BLaER1 (cell line): ENCODE results near the gene DRC3.

Experiments used
- H3K27ac ChIP-seq: shearing (Covaris generic); formaldehyde crosslinking; 2 replicates; pipeline ENCODE4 v1.8.1; 2022
- H3K27me3 ChIP-seq: shearing (Covaris generic); formaldehyde crosslinking; 2 replicates; pipeline ENCODE4 v1.8.1; 2022
- H3K36me3 ChIP-seq: shearing (Covaris generic); formaldehyde crosslinking; 2 replicates; pipeline ENCODE4 v1.8.1; 2022
- H3K4me1 ChIP-seq: shearing (Covaris generic); formaldehyde crosslinking; 2 replicates; pipeline ENCODE4 v1.8.1; 2022
- H3K4me2 ChIP-seq: shearing (Covaris generic); formaldehyde crosslinking; 2 replicates; pipeline ENCODE4 v1.8.1; 2022
- H3K4me3 ChIP-seq: shearing (Covaris generic); formaldehyde crosslinking; 2 replicates; pipeline ENCODE4 v1.8.1; 2022
- H3K9ac ChIP-seq: shearing (Covaris generic); formaldehyde crosslinking; 2 replicates; pipeline ENCODE4 v1.8.1; 2022
- H3K9me3 ChIP-seq: shearing (Covaris generic); formaldehyde crosslinking; 2 replicates; pipeline ENCODE4 v1.8.1; 2022
- H4K20me1 ChIP-seq: shearing (Covaris generic); formaldehyde crosslinking; 2 replicates; pipeline ENCODE4 v1.8.1; 2022
- Cebpa-rat ChIP-seq: shearing (Covaris generic); IDR thresholded peaks from 2 replicates; pipeline ENCODE4 v1.8.1; 2022

DRC3 gene

DNA sequence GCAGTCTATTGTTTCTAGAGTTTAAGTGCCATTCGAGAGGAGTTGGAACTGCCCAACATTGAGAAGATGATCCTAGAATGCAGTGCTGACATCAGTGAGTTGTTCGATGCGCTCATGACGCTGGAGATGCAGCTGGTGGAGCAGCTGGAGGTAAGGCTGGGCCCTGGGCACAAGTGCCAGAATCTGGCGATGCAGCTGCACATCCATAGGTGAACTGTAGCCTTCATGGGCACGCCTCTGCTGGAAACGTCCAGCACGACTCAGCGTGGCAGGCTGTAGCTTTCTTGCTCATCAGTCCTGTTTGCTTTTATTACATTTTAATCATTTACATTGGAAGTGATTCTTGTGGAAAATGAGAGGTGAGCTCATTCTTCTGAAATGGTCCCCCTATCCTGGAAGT, 31.7 kb downstream of the DRC3 start:
- H4K20me1 ChIP-seq = no peaks in the 10 kb centered on the region
- H3K4me2 ChIP-seq = peak overlapping the region; percentile 66; the same call in 1 of the 2 replicates
- no peaks in the 10 kb centered on the region for H3K27me3 ChIP-seq
- H3K4me1 ChIP-seq = peaks cover 45% of the 10 kb centered on the region
- H3K27ac ChIP-seq = no peak overlapping the region
- H3K9ac ChIP-seq = no peak overlapping the region
- peaks cover 22% of the 10 kb centered on the region for H3K36me3 ChIP-seq
- no peak for TF ChIP-seq Cebpa-rat
- H3K9me3 ChIP-seq = no peaks in the 10 kb centered on the region
- no peak overlapping the region for H3K4me3 ChIP-seq

- H3K27ac ChIP-seq = no peak overlapping the region
- no peaks in the 10 kb centered on the region for H3K9me3 ChIP-seq
- peaks cover 39% of the 10 kb centered on the region for H3K4me1 ChIP-seq
- no peaks in the 10 kb centered on the region for H4K20me1 ChIP-seq
- H3K9ac ChIP-seq = no peak overlapping the region
- no peak overlapping the region for H3K4me2 ChIP-seq
- H3K36me3 ChIP-seq = peaks cover 26% of the 10 kb centered on the region
- no peak for TF ChIP-seq Cebpa-rat
- no peaks in the 10 kb centered on the region for H3K27me3 ChIP-seq
- H3K4me3 ChIP-seq = no peak overlapping the region
Measured at GRCh38 chr17:18004884-18005305, 32.2 kb downstream of the DRC3 start.

DNA sequence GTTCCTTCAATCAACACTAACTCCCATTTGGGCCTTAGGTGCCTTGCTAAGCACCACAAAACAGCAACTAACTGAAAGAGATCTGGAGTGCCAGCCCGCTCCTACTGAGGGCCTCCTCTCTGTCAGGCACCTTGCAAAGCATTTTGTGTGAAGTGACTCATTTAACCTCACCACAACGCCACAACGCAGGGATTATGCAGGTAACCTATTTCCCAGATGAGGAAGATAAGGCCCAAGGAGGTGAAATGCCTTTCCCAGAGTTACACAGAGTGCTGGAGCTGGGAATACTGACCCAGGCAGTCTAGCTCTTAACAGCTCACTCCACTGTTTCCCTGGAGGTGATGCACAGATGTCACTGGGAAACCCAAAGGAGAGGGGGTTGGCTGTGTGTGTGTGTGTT, 32.8 kb downstream of the DRC3 start:
- Histone ChIP-seq H4K20me1 (no peaks in the 10 kb centered on the region), H3K27ac (no peak overlapping the region), H3K4me2 (no peak overlapping the region), H3K9ac (no peak overlapping the region), H3K9me3 (no peaks in the 10 kb centered on the region), H3K27me3 (no peaks in the 10 kb centered on the region), H3K36me3 (peaks cover 32% of the 10 kb centered on the region), H3K4me1 (peaks cover 37% of the 10 kb centered on the region), H3K4me3 (no peak overlapping the region)
- TF ChIP-seq Cebpa-rat = no peak

GRCh38 chr17:18006495-18007239, 34.0 kb downstream of the DRC3 start:
- peak overlapping the region; percentile 26 for H3K4me2 ChIP-seq
- no peaks in the 10 kb centered on the region for H3K9me3 ChIP-seq
- no peak for TF ChIP-seq Cebpa-rat
- H3K4me3 ChIP-seq = no peak overlapping the region
- H3K36me3 ChIP-seq = peaks cover 42% of the 10 kb centered on the region
- H4K20me1 ChIP-seq = no peaks in the 10 kb centered on the region
- peaks cover 37% of the 10 kb centered on the region for H3K4me1 ChIP-seq
- H3K27me3 ChIP-seq = no peaks in the 10 kb centered on the region
- H3K9ac ChIP-seq = no peak overlapping the region
- no peak overlapping the region for H3K27ac ChIP-seq

DNA sequence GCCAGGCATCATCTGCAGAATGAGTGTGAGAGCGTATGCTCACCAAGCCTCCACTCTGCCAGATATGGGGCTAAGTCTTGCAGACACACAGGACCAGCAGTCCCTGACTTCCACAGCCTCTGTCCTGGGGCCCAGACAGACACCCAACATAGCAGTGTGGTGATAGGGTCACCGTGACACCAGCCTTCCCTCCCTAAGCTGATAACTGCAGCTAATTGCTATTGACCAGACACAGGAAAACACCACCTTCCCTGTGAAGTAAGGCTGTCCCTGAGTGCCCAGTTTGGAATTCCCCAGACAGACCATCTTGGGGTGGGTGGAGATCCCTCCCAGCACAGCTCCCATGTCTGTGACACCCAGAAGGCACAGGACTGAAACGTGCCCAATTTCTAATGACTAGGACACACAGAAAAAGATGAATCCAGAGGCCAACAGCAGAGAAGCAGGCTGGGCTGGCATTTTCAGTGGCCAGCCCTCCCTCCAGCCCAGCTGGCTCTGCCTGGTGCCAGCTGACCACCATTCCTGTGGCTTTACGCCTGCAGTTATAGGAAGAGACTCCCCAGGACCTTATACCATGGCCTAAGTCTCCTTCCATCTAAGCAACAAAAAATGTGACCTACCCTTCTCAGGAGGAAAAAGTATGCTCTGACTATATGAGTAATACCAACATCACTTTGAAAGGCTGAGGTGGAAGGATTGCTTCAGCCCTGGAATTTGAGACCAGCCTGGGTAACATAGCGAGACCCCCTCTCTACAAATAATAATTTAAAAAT, 36.0 kb downstream of the DRC3 start:
- Histone ChIP-seq H3K9ac (no peak overlapping the region), H3K4me3 (no peak overlapping the region), H3K27me3 (no peaks in the 10 kb centered on the region), H3K36me3 (peaks cover 44% of the 10 kb centered on the region), H3K9me3 (no peaks in the 10 kb centered on the region), H3K4me2 (no peak overlapping the region), H3K27ac (no peak overlapping the region), H4K20me1 (no peaks in the 10 kb centered on the region), H3K4me1 (peaks cover 17% of the 10 kb centered on the region)
- TF ChIP-seq Cebpa-rat = no peak

GRCh38 chr17:18009609-18010420, 37.2 kb downstream of the DRC3 start:
- H3K4me2 ChIP-seq = no peak overlapping the region
- no peaks in the 10 kb centered on the region for H4K20me1 ChIP-seq
- no peak for TF ChIP-seq Cebpa-rat
- H3K36me3 ChIP-seq = peaks cover 44% of the 10 kb centered on the region
- no peak overlapping the region for H3K27ac ChIP-seq
- no peak overlapping the region for H3K9ac ChIP-seq
- H3K27me3 ChIP-seq = no peaks in the 10 kb centered on the region
- H3K4me1 ChIP-seq = peaks cover 14% of the 10 kb centered on the region
- H3K9me3 ChIP-seq = no peaks in the 10 kb centered on the region
- no peak overlapping the region for H3K4me3 ChIP-seq

- Histone ChIP-seq H4K20me1 (no peaks in the 10 kb centered on the region), H3K36me3 (peaks cover 42% of the 10 kb centered on the region), H3K27me3 (no peaks in the 10 kb centered on the region), H3K9ac (no peak overlapping the region), H3K4me2 (no peak overlapping the region), H3K9me3 (no peaks in the 10 kb centered on the region), H3K4me3 (no peak overlapping the region), H3K27ac (no peak overlapping the region), H3K4me1 (peaks cover 27% of the 10 kb centered on the region)
- no peak for TF ChIP-seq Cebpa-rat
Measured at GRCh38 chr17:18011286-18011685, 38.6 kb downstream of the DRC3 start.

DNA sequence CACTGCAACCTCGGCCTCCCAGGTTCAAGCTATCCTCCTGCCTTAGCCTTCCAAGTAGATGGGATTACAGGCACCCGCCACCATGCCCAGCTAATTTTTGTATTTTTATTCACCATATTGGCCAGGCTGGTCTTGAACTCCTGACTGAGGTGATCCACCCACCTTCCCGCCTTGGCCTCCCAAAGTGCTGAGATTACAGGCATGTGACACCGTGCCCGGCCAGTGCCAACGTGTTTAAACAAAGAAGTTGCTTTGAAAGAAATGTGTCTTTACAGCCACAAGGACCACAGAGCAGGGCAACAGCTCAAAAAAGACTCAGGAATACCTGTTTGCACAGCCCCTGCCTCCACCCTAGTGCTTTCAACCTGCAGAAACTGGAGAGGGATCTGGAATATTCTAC, 41.3 kb downstream of the DRC3 start:
- Histone ChIP-seq H3K4me3 (no peak overlapping the region), H3K27ac (no peak overlapping the region), H3K4me2 (no peak overlapping the region), H3K9ac (no peak overlapping the region), H4K20me1 (peaks cover 12% of the 10 kb centered on the region), H3K36me3 (peaks cover 24% of the 10 kb centered on the region), H3K27me3 (no peaks in the 10 kb centered on the region), H3K4me1 (peaks cover 45% of the 10 kb centered on the region), H3K9me3 (no peaks in the 10 kb centered on the region)
- no peak for TF ChIP-seq Cebpa-rat

GRCh38 chr17:18015593-18015992, 42.9 kb downstream of the DRC3 start:
- no peak for TF ChIP-seq Cebpa-rat
- peak overlapping the region; percentile 66 for H3K4me2 ChIP-seq
- no peak overlapping the region for H3K4me3 ChIP-seq
- H3K36me3 ChIP-seq = peaks cover 16% of the 10 kb centered on the region
- peak overlapping the region; percentile 39 for H3K27ac ChIP-seq
- peaks cover 56% of the 10 kb centered on the region for H3K4me1 ChIP-seq
- H4K20me1 ChIP-seq = peaks cover 12% of the 10 kb centered on the region
- no peaks in the 10 kb centered on the region for H3K27me3 ChIP-seq
- H3K9me3 ChIP-seq = no peaks in the 10 kb centered on the region
- no peak overlapping the region; the same call in 1 of the 2 replicates for H3K9ac ChIP-seq

DNA sequence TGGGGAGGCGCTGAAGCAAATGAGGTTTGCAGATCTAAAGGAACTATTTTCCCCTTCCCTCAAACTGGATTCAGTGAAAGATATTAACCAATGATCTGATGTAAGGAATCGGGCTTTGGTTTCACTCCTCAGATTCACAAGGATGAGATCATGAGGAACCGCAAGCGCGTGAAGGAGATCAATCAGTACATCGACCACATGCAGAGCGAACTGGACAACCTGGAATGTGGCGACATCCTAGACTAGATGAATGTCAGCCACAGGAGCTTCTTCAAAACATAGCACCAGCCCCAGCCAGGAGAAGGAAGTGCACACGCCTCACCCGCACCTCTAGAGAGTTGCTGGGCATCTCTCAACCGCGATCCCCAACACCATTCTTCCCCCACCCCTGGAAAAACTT, 43.8 kb downstream of the DRC3 start:
- H3K4me2 ChIP-seq = peak overlapping the region; percentile 66
- TF ChIP-seq Cebpa-rat = no peak
- H3K9ac ChIP-seq = no peak overlapping the region

More for the DNA sequence above, 43.8 kb downstream of the DRC3 start:
- peaks cover 12% of the 10 kb centered on the region for H4K20me1 ChIP-seq
- H3K4me3 ChIP-seq = no peak overlapping the region
- H3K9me3 ChIP-seq = no peaks in the 10 kb centered on the region
- no peaks in the 10 kb centered on the region for H3K27me3 ChIP-seq
- H3K4me1 ChIP-seq = peaks cover 56% of the 10 kb centered on the region
- H3K27ac ChIP-seq = no peak overlapping the region
- peaks cover 18% of the 10 kb centered on the region for H3K36me3 ChIP-seq
